CMK (cell line): ENCODE data around the gene ANKRD13A.
"Not testable (repeated sequence)": the region's sequence is repeated elsewhere in the genome, so short reads cannot be mapped to it uniquely, and the experiment has no call there.

Source experiments
- DNase-seq: peaks from one replicate; pipeline ENCODE4 v3.0.0-alpha.2; 2010; ENCODE audit warnings: low read depth

The ANKRD13A gene

GRCh38 chr12:110007881-110008280 lies 8.7 kb downstream of the ANKRD13A start:
- DNase-seq = no peak

DNA sequence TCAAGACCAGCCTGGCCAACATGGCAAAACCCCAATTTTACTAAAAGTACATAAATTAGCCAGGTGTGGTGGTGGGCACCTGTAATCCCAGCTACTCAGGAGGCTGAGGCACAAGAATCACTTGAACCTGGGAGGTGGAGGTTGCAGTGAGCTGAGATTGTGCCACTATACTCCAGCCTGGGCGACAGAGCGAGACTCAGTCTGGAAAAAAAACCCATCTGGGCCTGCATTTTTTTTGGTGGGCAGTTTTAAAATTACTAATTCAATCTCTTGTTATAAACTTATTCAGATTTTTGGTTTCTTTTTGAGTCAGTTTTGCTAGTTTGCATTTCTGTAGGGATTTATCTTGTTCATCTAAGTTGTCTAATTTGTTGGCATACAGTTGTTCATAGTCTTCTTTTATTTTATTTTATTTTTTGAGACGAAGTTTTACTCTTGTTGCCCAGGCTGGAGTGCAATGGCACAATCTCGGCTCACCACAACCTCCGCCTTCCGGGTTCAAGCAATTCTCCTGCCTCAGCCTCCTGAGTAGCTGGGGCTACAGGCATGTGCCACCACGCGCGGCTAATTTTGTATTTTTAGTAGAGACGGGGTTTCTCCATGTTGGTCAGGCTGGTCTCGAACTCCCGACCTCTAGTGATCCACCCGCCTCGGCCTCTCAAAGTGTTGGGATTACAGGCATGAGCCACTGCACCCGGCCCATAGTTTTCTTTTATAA lies 9.6 kb downstream of the ANKRD13A start:
- not testable (repeated sequence) for DNase-seq

- DNase-seq = no peak
Measured at GRCh38 chr12:110010853-110011723, 11.9 kb downstream of the ANKRD13A start.

GRCh38 chr12:110012137-110012536 lies 12.9 kb downstream of the ANKRD13A start:
- DNase-seq = no peak

DNA sequence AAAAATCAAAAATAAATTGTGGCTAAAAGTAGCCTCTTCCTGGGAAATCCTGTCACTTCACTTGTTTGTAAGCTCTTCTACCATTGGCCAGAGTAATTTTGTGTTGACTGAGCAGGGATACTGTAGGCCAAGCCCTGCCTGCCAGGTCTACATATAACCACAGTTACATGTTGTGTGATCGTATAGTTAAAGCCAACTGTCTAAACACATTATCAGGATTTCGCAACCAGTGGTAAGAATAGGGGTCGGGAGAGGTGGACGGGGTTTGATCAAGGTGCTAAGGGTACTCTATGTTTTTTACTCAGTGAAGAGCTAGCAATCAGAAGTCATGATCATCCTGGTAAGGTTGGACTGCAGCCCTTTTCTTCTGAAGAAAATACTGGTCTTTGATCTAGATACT lies 13.4 kb downstream of the ANKRD13A start:
- DNase-seq = no peak

- no peak for DNase-seq
Measured at GRCh38 chr12:110015132-110015531, 15.9 kb downstream of the ANKRD13A start.

GRCh38 chr12:110020956-110021355 lies 21.7 kb downstream of the ANKRD13A start:
- DNase-seq = no peak

- no peak for DNase-seq
Measured at GRCh38 chr12:110023059-110023980, 24.1 kb downstream of the ANKRD13A start.

DNA sequence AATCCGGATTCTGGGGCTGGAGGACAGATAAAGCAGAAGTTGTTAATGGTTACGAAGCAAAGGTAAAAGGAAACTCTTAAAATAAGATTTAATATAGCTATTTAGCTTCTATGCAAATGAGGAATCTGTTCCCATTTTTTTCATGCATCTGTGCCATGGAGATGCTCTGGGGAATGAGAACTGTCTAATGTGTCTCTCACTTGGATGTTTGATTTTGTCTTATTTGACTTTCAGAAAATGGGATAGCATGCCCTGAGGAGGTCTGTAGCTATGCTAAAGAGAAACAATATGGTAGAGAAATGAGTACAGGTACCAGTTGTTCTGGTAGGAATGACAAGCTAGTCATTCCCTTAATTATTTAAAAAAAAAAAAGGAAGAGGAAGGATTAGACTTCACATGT lies 24.8 kb downstream of the ANKRD13A start:
- DNase-seq = no peak

GRCh38 chr12:110028323-110028722 lies 29.1 kb downstream of the ANKRD13A start:
- DNase-seq = no peak

GRCh38 chr12:110029290-110029815 lies 30.1 kb downstream of the ANKRD13A start:
- no peak for DNase-seq

GRCh38 chr12:110033888-110034287 lies 34.7 kb downstream of the ANKRD13A start:
- no peak for DNase-seq

DNA sequence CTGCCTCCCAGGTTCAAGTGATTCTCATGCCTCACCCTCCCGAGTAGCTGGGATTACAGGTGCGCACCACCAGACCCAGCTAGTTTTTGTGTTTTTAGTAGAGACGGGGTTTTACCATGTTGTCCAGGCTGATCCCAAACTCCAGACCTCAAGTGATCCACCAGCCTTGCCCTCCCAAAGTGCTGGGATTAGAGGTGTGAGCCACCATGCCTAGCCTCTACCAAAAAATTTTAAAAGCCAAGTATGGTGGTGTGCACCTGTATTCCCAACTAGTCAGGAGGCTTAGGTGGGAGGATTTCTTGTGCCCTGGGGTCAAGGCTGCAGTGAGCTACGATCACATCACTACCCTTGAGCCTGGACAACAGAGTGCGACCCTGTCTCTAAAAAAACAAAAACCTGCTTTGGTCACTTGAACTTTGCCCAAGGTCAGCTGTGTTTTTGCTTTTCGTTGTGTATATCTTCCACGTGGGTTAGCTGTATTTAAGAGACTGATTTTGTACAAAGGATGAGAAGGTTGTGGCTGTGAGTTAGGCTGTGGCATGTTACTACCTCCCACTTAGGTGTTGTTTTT lies 36.4 kb downstream of the ANKRD13A start:
- DNase-seq = no peak

- no peak for DNase-seq
Measured at GRCh38 chr12:110037315-110037714, 38.1 kb downstream of the ANKRD13A start.

GRCh38 chr12:110038741-110039084 lies 39.5 kb downstream of the ANKRD13A start:
- DNase-seq = no peak

GRCh38 chr12:110039085-110039807 lies 40.0 kb downstream of the ANKRD13A start:
- no peak for DNase-seq

GRCh38 chr12:110042264-110042663 lies 43.0 kb downstream of the ANKRD13A start:
- no peak for DNase-seq

DNA sequence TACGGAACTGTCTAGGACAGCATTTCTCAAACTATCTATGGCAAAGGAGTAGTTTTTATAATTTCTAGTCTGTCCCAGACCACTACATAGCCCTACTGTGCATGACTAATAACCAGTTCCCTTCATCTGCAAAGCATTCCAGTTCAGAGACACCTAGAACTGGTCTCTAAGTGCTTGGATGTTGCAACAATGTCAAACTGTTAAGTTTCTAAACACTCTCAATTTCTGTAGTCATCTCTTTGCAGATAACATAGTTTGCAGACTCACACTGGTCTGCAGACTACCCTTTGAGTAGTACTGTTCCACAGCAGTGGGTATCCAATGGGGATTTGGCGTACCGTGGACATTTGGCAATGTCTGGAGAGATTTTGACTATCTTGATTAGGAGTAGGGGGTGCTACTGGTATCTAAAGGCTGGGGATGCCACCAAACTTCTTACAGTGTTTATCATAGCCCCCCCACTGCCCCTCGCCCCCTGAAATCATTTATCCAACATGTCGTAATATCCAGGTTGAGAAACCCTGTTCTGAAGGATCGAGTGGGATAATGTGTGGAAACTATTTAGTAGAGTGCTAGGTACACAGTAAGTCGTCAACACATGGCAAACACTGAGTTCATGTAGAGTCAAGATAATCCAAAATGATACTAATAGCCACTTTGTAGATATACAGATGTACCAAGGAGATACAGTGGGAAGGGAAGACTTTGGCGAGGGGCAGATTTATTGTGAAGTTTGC lies 47.4 kb downstream of the ANKRD13A start:
- no peak for DNase-seq

GRCh38 chr12:110047297-110047940 lies 48.2 kb downstream of the ANKRD13A start:
- no peak for DNase-seq
